ENCODE results near the gene BCL2L15.
"Not testable (repeated sequence)": the region's sequence is repeated elsewhere in the genome, so short reads cannot be mapped to it uniquely, and the experiment has no call there.

BCL2L15 gene

DNA sequence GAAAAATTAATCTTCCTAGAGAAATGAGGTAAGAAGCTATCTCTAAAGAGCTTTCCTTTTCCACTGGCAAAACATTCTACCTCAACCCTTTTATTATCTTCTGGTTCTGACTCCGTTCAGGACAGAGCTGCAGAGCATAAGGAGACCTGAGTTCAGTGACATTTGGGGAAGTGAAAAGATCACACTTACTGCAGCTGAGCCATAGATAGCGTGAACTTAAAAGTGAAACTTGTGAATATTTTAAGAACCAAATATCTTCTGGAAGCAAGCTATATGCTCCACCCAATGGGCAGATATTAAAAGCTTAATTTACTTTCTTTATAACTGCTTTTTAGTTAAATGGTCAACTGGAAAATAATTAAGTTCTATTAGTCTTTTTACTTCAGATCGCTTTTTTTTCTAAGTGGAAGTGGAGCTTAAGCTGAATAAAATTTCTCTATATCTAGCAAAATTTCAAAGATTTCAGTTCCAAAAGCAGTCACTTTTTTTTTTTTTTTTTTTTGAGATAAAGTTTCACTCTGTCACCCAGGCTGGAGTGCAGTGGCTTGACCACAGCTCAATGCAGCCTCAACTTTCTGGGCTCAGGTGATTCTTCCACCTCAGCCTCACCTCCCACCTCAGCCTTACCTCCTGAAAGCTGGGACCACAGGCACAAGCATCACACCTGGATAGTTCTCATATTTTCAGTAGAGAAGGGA lies 27.8 kb downstream of the BCL2L15 start:
- TF ChIP-seq CTCF (IDR thresholded peaks at IDR 0.05; ENCODE audit: borderline replicate concordance, insufficient read depth, low read depth, low read length), result no peak
- peak overlapping the region; percentile 4 for H3K4me3 ChIP-seq (ENCODE audit: low read depth, low read length)

DNA sequence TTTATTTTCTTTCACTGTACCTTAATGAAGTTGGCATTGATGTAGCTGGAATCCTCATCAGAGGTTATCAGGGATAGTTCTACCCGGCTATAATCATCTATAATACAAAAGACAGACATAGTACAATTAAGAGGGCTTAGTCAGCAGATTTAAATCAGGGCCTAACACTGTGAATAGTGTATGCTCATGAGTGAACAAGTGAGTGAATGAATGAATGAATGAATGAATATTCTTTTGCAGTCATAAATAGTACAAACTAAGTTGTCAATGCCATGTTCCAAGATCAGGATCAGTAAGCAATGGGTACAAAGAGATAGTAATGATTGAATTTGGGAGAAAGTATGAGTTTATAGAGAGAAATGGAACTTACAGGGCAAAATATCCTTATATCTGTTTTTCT lies 28.4 kb downstream of the BCL2L15 start:
- no peak for TF ChIP-seq CTCF (IDR thresholded peaks at IDR 0.05; ENCODE audit: borderline replicate concordance, insufficient read depth, low read depth, low read length)
- H3K4me3 ChIP-seq (ENCODE audit: low read depth, low read length), result no peak overlapping the region

GRCh38 chr1:113858418-113858817 lies 29.0 kb downstream of the BCL2L15 start:
- H3K4me3 ChIP-seq (ENCODE audit: low read depth, low read length), result no peak overlapping the region
- TF ChIP-seq CTCF (IDR thresholded peaks at IDR 0.05; ENCODE audit: borderline replicate concordance, insufficient read depth, low read depth, low read length), result no peak

DNA sequence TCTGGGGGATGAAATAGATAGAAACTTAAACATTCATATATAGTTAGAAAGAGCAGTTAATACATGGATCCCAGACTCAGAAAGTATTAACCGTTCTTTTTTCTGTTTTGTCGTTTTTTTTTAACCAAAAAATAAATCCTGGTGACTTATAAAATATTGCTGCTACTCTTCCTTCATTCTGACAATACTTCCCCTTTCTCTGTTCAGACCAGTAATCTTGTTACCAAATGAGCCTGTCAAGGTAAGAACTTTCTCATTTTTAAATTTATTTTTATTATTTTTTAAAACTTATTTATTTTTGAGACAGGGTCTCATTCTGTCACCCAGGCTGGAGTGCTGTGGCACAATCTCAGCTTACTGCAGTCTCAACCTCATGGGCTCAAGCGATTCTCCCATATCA lies 29.6 kb downstream of the BCL2L15 start:
- TF ChIP-seq CTCF (IDR thresholded peaks at IDR 0.05; ENCODE audit: borderline replicate concordance, insufficient read depth, low read depth, low read length), result no peak
- H3K4me3 ChIP-seq (ENCODE audit: low read depth, low read length), result no peak overlapping the region

- H3K4me3 ChIP-seq (ENCODE audit: low read depth, low read length), result no peak overlapping the region
- TF ChIP-seq CTCF (IDR thresholded peaks at IDR 0.05; ENCODE audit: borderline replicate concordance, insufficient read depth, low read depth, low read length), result no peak
Measured at GRCh38 chr1:113856401-113856790, 31.0 kb downstream of the BCL2L15 start.

GRCh38 chr1:113855630-113856400 lies 31.6 kb downstream of the BCL2L15 start:
- TF ChIP-seq CTCF (IDR thresholded peaks at IDR 0.05; ENCODE audit: borderline replicate concordance, insufficient read depth, low read depth, low read length), result no peak
- H3K4me3 ChIP-seq (ENCODE audit: low read depth, low read length), result no peak overlapping the region

GRCh38 chr1:113854234-113854633 lies 33.1 kb downstream of the BCL2L15 start:
- TF ChIP-seq CTCF (IDR thresholded peaks at IDR 0.05; ENCODE audit: borderline replicate concordance, insufficient read depth, low read depth, low read length), result no peak
- no peak overlapping the region for H3K4me3 ChIP-seq (ENCODE audit: low read depth, low read length)

GRCh38 chr1:113852694-113853093 lies 34.7 kb downstream of the BCL2L15 start:
- not testable (repeated sequence) for H3K4me3 ChIP-seq (ENCODE audit: low read depth, low read length)
